ENCODE results near the gene MUSTN1.

The MUSTN1 gene

GRCh38 chr3:52841211-52841980 is 6.6 kb upstream of the MUSTN1 start:
- Histone ChIP-seq H3K4me3 (ENCODE audit: low read depth in 1 of 2, low read length in 2 of 2) (no peak overlapping the region), H3K4me1 (ENCODE audit: insufficient read depth, low read length) (no peaks in the 10 kb centered on the region), H3K27ac (ENCODE audit: low read length) (no peak overlapping the region), H3K9ac (ENCODE audit: low read depth, low read length) (no peak overlapping the region), H3K27me3 (ENCODE audit: insufficient read depth, low read length, poor library complexity) (no peaks in the 10 kb centered on the region), H3K36me3 (ENCODE audit: insufficient read depth, low read length) (peaks cover 17% of the 10 kb centered on the region), H4K20me1 (ENCODE audit: insufficient read depth, low read length) (no peaks in the 10 kb centered on the region), H2AFZ (ENCODE audit: low read depth, low read length) (no peak overlapping the region), H3K79me2 (ENCODE audit: insufficient read depth, low read length) (no peaks in the 10 kb centered on the region), H3K9me3 (ENCODE audit: insufficient read depth, low read length, severe bottlenecking) (no peaks in the 10 kb centered on the region), H3K4me2 (ENCODE audit: insufficient read depth, low read length) (no peak overlapping the region)
- ATAC-seq (ENCODE audit: insufficient read depth, low read depth): no peak
- no peak for DNase-seq
- TF ChIP-seq EZH2 (IDR thresholded peaks at IDR 0.05; ENCODE audit: borderline replicate concordance, low read depth, low read length, severe bottlenecking): no peak
- TF ChIP-seq CTCF (IDR thresholded peaks at IDR 0.05; ENCODE audit: borderline replicate concordance, extremely low read depth, low read length, poor library complexity, severe bottlenecking): no peak

- H4K20me1 ChIP-seq (ENCODE audit: insufficient read depth, low read length): no peaks in the 10 kb centered on the region
- no peaks in the 10 kb centered on the region for H3K4me1 ChIP-seq (ENCODE audit: insufficient read depth, low read length)
- no peak overlapping the region for H3K4me3 ChIP-seq (ENCODE audit: low read depth in 1 of 2, low read length in 2 of 2)
- no peaks in the 10 kb centered on the region for H3K9me3 ChIP-seq (ENCODE audit: insufficient read depth, low read length, severe bottlenecking)
- no peaks in the 10 kb centered on the region for H3K27me3 ChIP-seq (ENCODE audit: insufficient read depth, low read length, poor library complexity)
- H3K4me2 ChIP-seq (ENCODE audit: insufficient read depth, low read length): no peak overlapping the region
- no peak for DNase-seq
- H3K9ac ChIP-seq (ENCODE audit: low read depth, low read length): no peak overlapping the region
- no peak for ATAC-seq (ENCODE audit: insufficient read depth, low read depth)
- no peak overlapping the region for H2AFZ ChIP-seq (ENCODE audit: low read depth, low read length)
- TF ChIP-seq EZH2 (IDR thresholded peaks at IDR 0.05; ENCODE audit: borderline replicate concordance, low read depth, low read length, severe bottlenecking) (no peak), CTCF (IDR thresholded peaks at IDR 0.05; ENCODE audit: borderline replicate concordance, extremely low read depth, low read length, poor library complexity, severe bottlenecking) (no peak)
- H3K36me3 ChIP-seq (ENCODE audit: insufficient read depth, low read length): peaks cover 21% of the 10 kb centered on the region
- no peak overlapping the region for H3K27ac ChIP-seq (ENCODE audit: low read length)
- H3K79me2 ChIP-seq (ENCODE audit: insufficient read depth, low read length): no peaks in the 10 kb centered on the region
Measured at GRCh38 chr3:52839892-52840545, 5.2 kb upstream of the MUSTN1 start.

- no peaks in the 10 kb centered on the region for H3K79me2 ChIP-seq (ENCODE audit: insufficient read depth, low read length)
- no peaks in the 10 kb centered on the region for H3K4me1 ChIP-seq (ENCODE audit: insufficient read depth, low read length)
- no peak overlapping the region for H2AFZ ChIP-seq (ENCODE audit: low read depth, low read length)
- no peak overlapping the region for H3K27ac ChIP-seq (ENCODE audit: low read length)
- peaks cover 22% of the 10 kb centered on the region for H3K36me3 ChIP-seq (ENCODE audit: insufficient read depth, low read length)
- no peak for TF ChIP-seq EZH2 (IDR thresholded peaks at IDR 0.05; ENCODE audit: borderline replicate concordance, low read depth, low read length, severe bottlenecking)
- TF ChIP-seq CTCF (IDR thresholded peaks at IDR 0.05; ENCODE audit: borderline replicate concordance, extremely low read depth, low read length, poor library complexity, severe bottlenecking): no peak
- H3K9ac ChIP-seq (ENCODE audit: low read depth, low read length): no peak overlapping the region
- ATAC-seq (ENCODE audit: insufficient read depth, low read depth) (no peak), DNase-seq (no peak)
- H4K20me1 ChIP-seq (ENCODE audit: insufficient read depth, low read length): no peaks in the 10 kb centered on the region
- no peaks in the 10 kb centered on the region for H3K27me3 ChIP-seq (ENCODE audit: insufficient read depth, low read length, poor library complexity)
- no peak overlapping the region for H3K4me2 ChIP-seq (ENCODE audit: insufficient read depth, low read length)
- no peaks in the 10 kb centered on the region for H3K9me3 ChIP-seq (ENCODE audit: insufficient read depth, low read length, severe bottlenecking)
- H3K4me3 ChIP-seq (ENCODE audit: low read depth in 1 of 2, low read length in 2 of 2): no peak overlapping the region
Measured at GRCh38 chr3:52839268-52839575, 4.4 kb upstream of the MUSTN1 start.

All from DND-41 (cell line).